Parathyroid adenoma (tissue), 2 donors: ENCODE measurements around the gene BOLA3.

Source experiments
- H2AFZ ChIP-seq: fragments of 300-600 bp; sonication (generic); one replicate; pipeline ENCODE4 v1.7.0; 2017; ENCODE audit warnings: antibody characterized with exemption, mild to moderate bottlenecking
- H3K27ac ChIP-seq: fragments of 300-600 bp; sonication (generic); one replicate; pipeline ENCODE4 v1.7.0; 2017
- H3K27me3 ChIP-seq: fragments of 300-600 bp; sonication (generic); one replicate; pipeline ENCODE4 v1.7.0; 2017; ENCODE audit warnings: low read length; ENCODE audit not compliant: control insufficient read depth, insufficient read depth
- H3K36me3 ChIP-seq: fragments of 300-600 bp; sonication (generic); one replicate; pipeline ENCODE4 v1.7.0; 2017; ENCODE audit warnings: low read length; ENCODE audit not compliant: control insufficient read depth, insufficient read depth
- H3K4me1 ChIP-seq: fragments of 300-600 bp; sonication (generic); one replicate; pipeline ENCODE4 v1.7.0; 2017; ENCODE audit warnings: control low read depth
- H3K4me2 ChIP-seq: fragments of 300-600 bp; sonication (generic); one replicate; pipeline ENCODE4 v1.7.0; 2017; ENCODE audit warnings: low read length
- H3K4me3 ChIP-seq: fragments of 300-600 bp; sonication (generic); one replicate; pipeline ENCODE4 v1.7.0; 2017; ENCODE audit warnings: low read depth, low read length
- H3K79me2 ChIP-seq: fragments of 300-600 bp; sonication (generic); one replicate; pipeline ENCODE4 v1.7.0; 2017; ENCODE audit warnings: control low read depth
- H3K9ac ChIP-seq: fragments of 300-600 bp; sonication (generic); one replicate; pipeline ENCODE4 v1.7.0; 2017; ENCODE audit warnings: mild to moderate bottlenecking
- H3K9me3 ChIP-seq: fragments of 300-600 bp; sonication (generic); one replicate; pipeline ENCODE4 v1.7.0; 2017; ENCODE audit warnings: low read length; ENCODE audit not compliant: control insufficient read depth
- TF ChIP-seq, protein P1 (sequence below): fragments of 300-600 bp; sonication (generic); IDR thresholded peaks from one replicate; pipeline ENCODE4 v1.7.0; 2017; ENCODE audit warnings: antibody characterized with exemption, mild to moderate bottlenecking
- donor health status: primary hyperparathyroidism.

Gene BOLA3

DNA sequence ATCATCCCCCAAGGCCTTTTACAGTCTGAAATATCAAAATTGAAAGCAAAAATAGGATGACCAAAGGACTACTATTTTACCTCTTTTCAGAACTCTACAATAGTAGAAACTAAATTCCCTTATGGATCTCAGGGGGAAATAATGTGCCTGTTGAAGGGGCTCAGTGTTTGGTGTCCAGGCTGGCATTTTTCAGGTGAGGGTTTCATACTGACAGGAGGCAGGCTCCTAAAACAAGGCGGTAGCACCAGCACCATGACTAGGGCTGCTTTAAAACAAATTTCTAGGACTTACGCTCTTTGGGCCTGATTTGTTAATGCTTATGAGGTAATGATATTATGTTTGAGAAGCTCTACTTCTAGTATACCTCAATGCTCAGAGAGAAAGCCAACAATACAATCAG, 5.2 kb upstream of the BOLA3 start:
- H3K27ac ChIP-seq = no peak overlapping the region
- H2AFZ ChIP-seq = no peak overlapping the region
- H3K4me2 ChIP-seq = no peak overlapping the region
- no peak overlapping the region for H3K9ac ChIP-seq
- H3K4me3 ChIP-seq = no peak overlapping the region
- peaks cover 3% of the 10 kb centered on the region for H3K4me1 ChIP-seq
- H3K27me3 ChIP-seq = no peaks in the 10 kb centered on the region
- no peaks in the 10 kb centered on the region for H3K79me2 ChIP-seq
- no peaks in the 10 kb centered on the region for H3K36me3 ChIP-seq
- TF ChIP-seq, protein P1, sequence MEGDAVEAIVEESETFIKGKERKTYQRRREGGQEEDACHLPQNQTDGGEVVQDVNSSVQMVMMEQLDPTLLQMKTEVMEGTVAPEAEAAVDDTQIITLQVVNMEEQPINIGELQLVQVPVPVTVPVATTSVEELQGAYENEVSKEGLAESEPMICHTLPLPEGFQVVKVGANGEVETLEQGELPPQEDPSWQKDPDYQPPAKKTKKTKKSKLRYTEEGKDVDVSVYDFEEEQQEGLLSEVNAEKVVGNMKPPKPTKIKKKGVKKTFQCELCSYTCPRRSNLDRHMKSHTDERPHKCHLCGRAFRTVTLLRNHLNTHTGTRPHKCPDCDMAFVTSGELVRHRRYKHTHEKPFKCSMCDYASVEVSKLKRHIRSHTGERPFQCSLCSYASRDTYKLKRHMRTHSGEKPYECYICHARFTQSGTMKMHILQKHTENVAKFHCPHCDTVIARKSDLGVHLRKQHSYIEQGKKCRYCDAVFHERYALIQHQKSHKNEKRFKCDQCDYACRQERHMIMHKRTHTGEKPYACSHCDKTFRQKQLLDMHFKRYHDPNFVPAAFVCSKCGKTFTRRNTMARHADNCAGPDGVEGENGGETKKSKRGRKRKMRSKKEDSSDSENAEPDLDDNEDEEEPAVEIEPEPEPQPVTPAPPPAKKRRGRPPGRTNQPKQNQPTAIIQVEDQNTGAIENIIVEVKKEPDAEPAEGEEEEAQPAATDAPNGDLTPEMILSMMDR = no peak
- no peaks in the 10 kb centered on the region for H3K9me3 ChIP-seq

- Histone ChIP-seq H3K27ac (no peak overlapping the region), H3K79me2 (peaks cover 2% of the 10 kb centered on the region), H3K27me3 (no peaks in the 10 kb centered on the region), H3K4me2 (no peak overlapping the region), H2AFZ (no peak overlapping the region), H3K9ac (no peak overlapping the region), H3K4me3 (no peak overlapping the region), H3K36me3 (no peaks in the 10 kb centered on the region), H3K9me3 (no peaks in the 10 kb centered on the region), H3K4me1 (peaks cover 3% of the 10 kb centered on the region)
- TF ChIP-seq, protein P1 = no peak
These were observed 2.0 kb upstream of the BOLA3 start for GRCh38 chr2:74149570-74150319.

DNA sequence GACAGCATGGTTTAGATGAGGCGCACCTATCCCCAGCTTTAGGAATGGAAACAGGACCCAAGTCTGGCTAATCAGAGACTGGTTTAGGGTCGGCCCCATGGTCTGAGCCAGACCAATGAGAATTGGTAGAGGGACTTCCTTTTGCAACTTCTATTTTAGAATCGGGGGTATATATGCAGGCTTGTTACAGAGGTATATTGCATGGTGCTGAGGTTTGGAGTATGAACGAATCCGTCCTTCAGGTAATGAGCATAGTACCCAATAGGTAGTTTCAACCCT, 1.5 kb upstream of the BOLA3 start:
- Histone ChIP-seq H3K27me3 (no peaks in the 10 kb centered on the region), H3K36me3 (no peaks in the 10 kb centered on the region), H3K4me3 (no peak overlapping the region), H3K9ac (no peak overlapping the region), H2AFZ (no peak overlapping the region), H3K4me1 (peaks cover 3% of the 10 kb centered on the region), H3K79me2 (peaks cover 2% of the 10 kb centered on the region), H3K27ac (no peak overlapping the region), H3K4me2 (no peak overlapping the region), H3K9me3 (no peaks in the 10 kb centered on the region)
- TF ChIP-seq, protein P1 = no peak

DNA sequence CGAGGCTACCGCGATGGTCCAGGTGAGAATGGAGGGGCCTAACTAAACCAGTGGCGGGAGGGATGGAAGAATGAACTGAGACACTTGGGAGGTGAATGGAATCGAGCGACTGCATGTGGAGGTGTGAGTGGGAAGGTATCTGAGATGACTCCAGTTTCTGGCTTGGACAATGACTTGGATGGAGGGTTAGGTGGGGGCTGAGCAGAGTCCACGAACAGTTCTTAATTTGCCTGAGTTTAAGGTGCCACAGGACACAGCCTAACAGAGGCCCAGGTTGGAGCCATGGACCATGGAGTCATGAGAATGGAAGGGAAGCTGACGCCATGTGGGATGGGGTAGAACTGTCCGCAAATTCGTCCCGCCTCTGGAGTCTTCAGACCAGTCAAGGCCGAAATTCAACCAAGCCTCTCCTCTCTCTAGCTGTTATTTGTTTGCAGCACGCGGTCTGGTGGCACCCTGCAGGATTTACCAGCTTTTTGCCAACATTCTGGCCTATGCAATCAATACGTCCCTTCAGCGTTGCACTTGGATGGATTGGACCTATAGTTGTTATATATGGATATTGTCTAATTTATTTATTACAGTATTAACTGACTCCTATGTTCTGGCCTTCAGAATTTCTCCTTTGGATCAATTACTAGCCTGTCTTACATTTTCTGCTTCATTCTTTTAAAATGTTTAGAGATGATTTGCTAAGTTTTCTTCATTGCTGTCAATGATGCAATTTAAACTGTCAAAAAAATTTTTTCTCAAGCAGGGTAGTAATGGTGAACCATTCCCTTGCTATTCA, 940 bp upstream of the BOLA3 start:
- TF ChIP-seq, protein P1 = no peak
- Histone ChIP-seq H3K9me3 (no peaks in the 10 kb centered on the region), H3K79me2 (peaks cover 2% of the 10 kb centered on the region), H3K27me3 (no peaks in the 10 kb centered on the region), H3K4me1 (peaks cover 3% of the 10 kb centered on the region), H3K27ac (peak overlapping the region; percentile 67), H2AFZ (peak overlapping the region; percentile 94), H3K9ac (no peak overlapping the region), H3K4me2 (peak overlapping the region; percentile 68), H3K4me3 (peak overlapping the region; percentile 83), H3K36me3 (no peaks in the 10 kb centered on the region)
